Measurements from ENCODE around the gene AK8. TPM values are rescaled to one million over a fixed set of nuclear protein-coding genes. Genes with fewer than 3 reads are reported as not detected.

Gene AK8
- total and polyA plus RNA-seq, 9 of the 15 experiments (the other 6 are each of a cell fraction or from before 2014, with no cell fraction given), result 0.06 to 0.37 TPM; not detected in 7

DNA sequence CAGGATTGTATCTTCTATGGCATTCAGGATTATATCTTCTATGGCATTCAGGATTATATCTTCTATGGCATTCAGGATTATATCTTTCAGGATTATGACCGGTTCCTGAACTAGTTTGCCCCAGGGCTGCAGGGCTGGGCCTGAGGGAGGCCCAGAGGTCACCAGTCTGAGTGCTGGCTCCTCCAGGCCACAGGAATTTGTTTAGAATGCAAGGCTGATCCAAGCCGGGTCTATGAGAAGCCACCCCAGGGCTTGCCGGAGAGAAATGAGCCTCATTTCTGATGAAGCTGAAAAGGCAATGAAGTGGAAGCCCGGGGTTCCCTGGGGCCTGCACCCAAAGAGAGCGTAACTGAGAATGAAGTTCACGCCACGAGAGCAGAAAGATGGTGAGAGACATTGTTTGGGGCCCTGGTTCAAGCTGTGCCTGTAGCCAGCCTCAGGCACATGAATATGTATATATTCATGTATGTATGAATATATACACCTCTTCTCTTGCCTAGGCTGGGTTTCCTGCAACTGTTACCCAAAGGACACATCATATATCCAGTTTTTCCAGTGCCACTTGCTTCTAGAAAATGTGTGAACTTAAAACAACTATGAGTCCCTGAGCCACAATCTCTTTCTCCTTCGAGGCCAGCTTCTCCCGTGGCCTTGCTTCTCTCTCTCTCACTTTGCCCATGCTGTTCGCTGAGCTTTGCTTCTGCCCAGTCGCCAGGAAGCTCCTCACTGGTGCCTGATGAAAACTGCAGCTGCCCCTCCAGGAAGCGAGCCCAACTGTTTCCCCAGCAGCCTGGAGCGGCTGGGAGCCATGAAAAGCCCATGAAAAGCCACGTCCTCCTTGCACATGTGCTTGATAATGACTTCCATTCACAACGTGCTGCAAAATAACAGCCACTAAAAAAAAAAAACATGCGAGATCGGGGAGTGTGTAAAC is 145.5 kb downstream of the AK8 start:
- no peaks in the 10 kb centered on the region for H3K9me3 ChIP-seq (replicated peaks; ENCODE audit: control insufficient read depth, insufficient read depth, low read depth, low read length)
- CTCF ChIA-PET (ENCODE audit: low intra/inter-chr PET ratio), result no interaction called here
- no peak overlapping the region for H3K4me3 ChIP-seq
- no peak for DNase-seq (ENCODE audit: extremely low read depth in 1 of 4, low spot score in 3 of 4)
- no peak overlapping the region for H3K4me2 ChIP-seq (ENCODE audit: insufficient read depth, low read length)
- ATAC-seq, result no peak
- H4K20me1 ChIP-seq (replicated peaks; ENCODE audit: control insufficient read depth, insufficient read depth, low read length), result 0 out of 2 replicates have a peak, but pooled peaks cover 3% of the 10 kb centered on the region
- no peaks in the 10 kb centered on the region for H3K79me2 ChIP-seq (ENCODE audit: control insufficient read depth, insufficient read depth, low read length)
- H3K9ac ChIP-seq (ENCODE audit: insufficient read depth in 1 of 2, low read depth in 2 of 2, low read length in 2 of 2), result no peak overlapping the region
- intact Hi-C loops (cut with micrococcal nuclease) (no loop called here), in situ Hi-C loops (cut with MboI) (no loop called here)
- no peaks in the 10 kb centered on the region for H3K4me1 ChIP-seq (replicated peaks in 1 of 2; ENCODE audit: control insufficient read depth in 2 of 2, insufficient read depth in 2 of 2, low read length in 2 of 2)
- FAIRE-seq, result no peak
- 4% methylated on average over 17 of the region's 17 CpGs for WGBS (ENCODE audit: insufficient coverage, low coverage, missing lambda C conversion rate)
- H2AFZ ChIP-seq (ENCODE audit: low read depth, low read length), result no peak overlapping the region
- peaks cover 5% of the 10 kb centered on the region for H3K9me1 ChIP-seq (ENCODE audit: control insufficient read depth, insufficient read depth, low read length)
- no peaks in the 10 kb centered on the region for H3K36me3 ChIP-seq (ENCODE audit: control insufficient read depth, insufficient read depth, low read length)
- H3K27me3 ChIP-seq (ENCODE audit: control insufficient read depth in 2 of 2, insufficient read depth in 2 of 2, low read length in 2 of 2), result peaks cover 28 to 77% of the 10 kb centered on the region in 2 experiments
- H3K27ac ChIP-seq (ENCODE audit: extremely low read depth, low read depth, low read length), result no peak overlapping the region
- BruUV-seq (replicated peaks), result no TSS peak
- POLR2A ChIA-PET, result interaction anchor here (0.6 to 0.9 kb wide), 2 partner anchors 37 to 123 kb away, joined by 3 read pairs; no protein-coding TSS in a partner anchor
- no peak for TF ChIP-seq MGA (IDR thresholded peaks at IDR 0.05)
- no peak for TF ChIP-seq ZNF277 (CRISPR knock-in tag; IDR thresholded peaks at IDR 0.05; ENCODE audit: borderline replicate concordance)
- TF ChIP-seq ZNF197 (CRISPR knock-in tag; IDR thresholded peaks at IDR 0.05; ENCODE audit: low read depth), result no peak
- TF ChIP-seq SMAD4 (CRISPR knock-in tag; conservative IDR thresholded peaks at IDR 0.05), result no peak
- TF ChIP-seq HNRNPK (IDR thresholded peaks at IDR 0.05; ENCODE audit: low read depth, low read length, poor library complexity, severe bottlenecking), result no peak
- no peak for TF ChIP-seq LEF1 (IDR thresholded peaks at IDR 0.05)
- no peak for TF ChIP-seq ZNF57 (CRISPR knock-in tag; IDR thresholded peaks at IDR 0.05)
- TF ChIP-seq ZNF253 (CRISPR knock-in tag; conservative IDR thresholded peaks at IDR 0.05), result no peak

Data from K562 (cell line).